Lower leg skin (tissue), 4 donors: ENCODE data around the gene MAMDC2. TPM values are rescaled to one million over a fixed set of nuclear protein-coding genes. Genes with fewer than 3 reads are reported as not detected.

ENCODE experiments used
- DNase-seq, 2 donors: peaks; one replicate each; pipeline ENCODE4 v3.0.0-alpha.2; 2019; ENCODE audit warnings: low spot score in 2 of 2
- H3K4me3 ChIP-seq: fragments of 200-600 bp; sonication (generic); 2 replicates; pipeline ENCODE4 v1.5.1; 2017; ENCODE audit warnings: mild to moderate bottlenecking, low read depth; ENCODE audit not compliant: poor library complexity, severe bottlenecking
- CTCF ChIP-seq, 3 donors: fragments of 450-650 bp; IDR thresholded peaks; one replicate each; pipeline ENCODE4 v1.5.1; 2016; ENCODE audit warnings: antibody characterized with exemption in 3 of 3, mild to moderate bottlenecking in 3 of 3, moderate library complexity in 2 of 3
- POLR2A ChIP-seq, 2 donors: fragments of 450-650 bp; IDR thresholded peaks; one replicate each; pipeline ENCODE4 v1.6.1; 2016 to 2017; ENCODE audit warnings: antibody characterized with exemption in 2 of 2, mild to moderate bottlenecking in 1 of 2, moderate library complexity in 1 of 2
- WGBS, 2 donors: methylation state at CpG; one replicate each; pipeline ENCODE4 v1.1.5; 2018; 5-methylcytosine and 5-hydroxymethylcytosine counted together
- intact Hi-C: fragments of 100-400 bp; cut with DNase I; formaldehyde crosslinking; loops from one replicate; pipeline ENCODE4 v1.15.0; 2023; ENCODE audit warnings: low total_unique reads
- total RNA-seq, 4 donors: library from RNA; depleted of rRNA; stranded (reverse); fragments of >200 nt; gene quantifications; one replicate each; pipeline ENCODE4 v1.1.0, GENCODE V29; 2016

The MAMDC2 gene
- total RNA-seq, 4 donors from 2014 or later: 5.7 to 14.1 (median 9.9) TPM

DNA sequence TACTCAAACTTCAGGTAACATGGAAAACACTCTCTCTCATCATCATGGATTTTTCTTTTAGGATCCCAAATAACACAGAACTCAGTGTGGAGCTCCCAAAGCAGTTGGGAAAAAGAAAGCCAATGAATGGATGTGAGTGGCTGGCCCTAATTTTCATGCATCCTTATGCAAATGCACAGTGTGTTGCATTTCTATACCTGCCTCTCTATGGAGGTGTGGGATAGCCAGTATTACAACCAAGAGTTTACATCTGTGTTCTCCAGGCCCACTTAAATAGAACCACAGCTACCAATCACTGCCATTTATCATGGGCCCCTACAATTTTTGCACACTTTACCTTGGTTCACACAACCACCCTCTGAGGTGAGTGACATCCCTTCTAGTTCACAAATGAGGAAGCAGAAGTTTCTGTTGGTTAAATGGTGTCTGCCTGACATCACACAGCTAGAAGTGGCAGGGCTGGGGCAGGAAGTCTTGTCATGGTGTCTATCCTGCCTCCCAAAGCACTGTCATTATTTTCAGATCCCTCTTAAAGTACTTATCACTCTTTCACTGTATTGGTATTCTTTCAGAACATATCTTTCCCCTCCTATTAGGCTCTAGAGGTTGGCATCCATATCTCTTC, 17.3 kb downstream of the MAMDC2 start:
- no peak overlapping the region for H3K4me3 ChIP-seq
- no peak for DNase-seq
- intact Hi-C loops: no loop called here
- no peak for TF ChIP-seq CTCF (IDR thresholded peaks at IDR 0.05)
- no peak for TF ChIP-seq POLR2A (IDR thresholded peaks at IDR 0.05)

GRCh38 chr9:70061776-70062175, 18.1 kb downstream of the MAMDC2 start:
- 59 to 75% methylated on average over 1 of the region's 1 CpG for WGBS, 2 donors
- no peak for TF ChIP-seq CTCF (IDR thresholded peaks at IDR 0.05)
- TF ChIP-seq POLR2A (IDR thresholded peaks at IDR 0.05): no peak
- intact Hi-C loops: no loop called here
- DNase-seq: no peak
- no peak overlapping the region for H3K4me3 ChIP-seq

GRCh38 chr9:70064496-70064895, 20.8 kb downstream of the MAMDC2 start:
- 82 to 97% methylated on average over 1 of the region's 1 CpG for WGBS, 2 donors
- intact Hi-C loops: no loop called here
- TF ChIP-seq POLR2A (IDR thresholded peaks at IDR 0.05) (no peak), CTCF (IDR thresholded peaks at IDR 0.05) (no peak)
- no peak overlapping the region for H3K4me3 ChIP-seq
- DNase-seq: no peak

DNA sequence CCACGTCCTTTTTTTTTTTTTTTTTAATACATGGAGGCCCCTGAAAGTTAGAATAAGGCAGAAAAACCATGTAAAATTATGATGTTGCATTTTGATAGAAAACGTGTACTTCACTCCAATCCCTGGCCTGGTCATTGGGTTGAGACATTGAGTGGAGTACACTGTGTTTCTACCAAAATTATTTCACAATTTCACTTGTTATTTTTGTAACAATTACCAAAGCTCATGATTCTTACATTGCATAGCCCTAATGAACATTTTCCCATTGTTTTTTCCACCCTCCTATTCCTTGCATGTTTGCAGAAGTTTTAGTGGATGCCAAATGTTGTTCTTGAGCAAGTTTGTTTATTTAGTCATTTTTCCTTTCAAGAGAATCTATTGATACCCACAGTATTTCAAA, 21.9 kb downstream of the MAMDC2 start:
- intact Hi-C loops: no loop called here
- DNase-seq: peak in 1 of 2 donors; percentile 53
- no peak overlapping the region for H3K4me3 ChIP-seq
- 49 to 50% methylated on average over 2 of the region's 2 CpGs for WGBS, 2 donors
- TF ChIP-seq POLR2A (IDR thresholded peaks at IDR 0.05) (no peak), CTCF (IDR thresholded peaks at IDR 0.05) (no peak)

GRCh38 chr9:70066418-70066817, 22.8 kb downstream of the MAMDC2 start:
- no peak overlapping the region for H3K4me3 ChIP-seq
- intact Hi-C loops: no loop called here
- DNase-seq: no peak
- no peak for TF ChIP-seq CTCF (IDR thresholded peaks at IDR 0.05)
- TF ChIP-seq POLR2A (IDR thresholded peaks at IDR 0.05): no peak
- WGBS, 2 donors: 93 to 98% methylated on average over 4 of the region's 4 CpGs

DNA sequence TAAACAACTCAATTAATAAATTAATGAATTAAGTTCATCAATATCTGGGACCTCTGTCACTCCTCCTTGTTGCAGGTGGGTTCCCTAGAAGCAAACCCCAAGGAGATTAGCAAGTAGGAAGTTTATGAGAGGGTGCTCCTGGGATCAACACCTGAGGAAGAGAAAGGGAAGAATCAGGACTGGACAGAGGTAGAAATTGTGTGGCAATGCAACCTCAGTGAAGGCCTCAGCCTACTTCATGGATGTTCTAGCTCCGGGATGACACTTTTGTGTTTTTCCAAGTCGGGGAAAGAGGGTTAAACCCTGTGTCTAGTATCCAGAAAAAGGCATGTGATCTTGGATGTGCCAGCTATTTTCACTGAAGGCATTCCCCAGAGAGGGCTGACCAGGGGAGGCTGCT, 23.2 kb downstream of the MAMDC2 start:
- DNase-seq: no peak
- no peak overlapping the region for H3K4me3 ChIP-seq
- TF ChIP-seq POLR2A (IDR thresholded peaks at IDR 0.05) (no peak), CTCF (IDR thresholded peaks at IDR 0.05) (no peak)
- 76 to 85% methylated on average over 2 of the region's 2 CpGs for WGBS, 2 donors
- intact Hi-C loops: no loop called here
